ENCODE measurements around the gene EMSY. TPM values are rescaled to one million over a fixed set of nuclear protein-coding genes. Genes with fewer than 3 reads are reported as not detected.

The EMSY gene
- total and polyA plus RNA-seq, 2 of the 8 experiments (the other 6 are each of a cell fraction or from before 2014, with no cell fraction given): 29.6 to 34.6 TPM

- TF ChIP-seq TAF1 (IDR thresholded peaks at IDR 0.05; ENCODE audit: low read depth, low read length) (no peak), CEBPB (IDR thresholded peaks at IDR 0.05; ENCODE audit: low read depth, low read length) (no peak), SP4 (IDR thresholded peaks at IDR 0.05; ENCODE audit: low read length) (no peak), TCF12 (IDR thresholded peaks at IDR 0.05; ENCODE audit: low read depth, low read length) (no peak), NANOG (IDR thresholded peaks at IDR 0.05; ENCODE audit: insufficient read depth, low read depth, low read length, poor library complexity, severe bottlenecking) (no peak)
Observed at GRCh38 chr11:76424891-76425290, 19.9 kb upstream of the EMSY start (continued).
